Measurements from ENCODE around the gene TMEM151B.
A peak's percentile ranks its signal among the peaks of the same experiment; 100 is the strongest.

The TMEM151B gene

DNA sequence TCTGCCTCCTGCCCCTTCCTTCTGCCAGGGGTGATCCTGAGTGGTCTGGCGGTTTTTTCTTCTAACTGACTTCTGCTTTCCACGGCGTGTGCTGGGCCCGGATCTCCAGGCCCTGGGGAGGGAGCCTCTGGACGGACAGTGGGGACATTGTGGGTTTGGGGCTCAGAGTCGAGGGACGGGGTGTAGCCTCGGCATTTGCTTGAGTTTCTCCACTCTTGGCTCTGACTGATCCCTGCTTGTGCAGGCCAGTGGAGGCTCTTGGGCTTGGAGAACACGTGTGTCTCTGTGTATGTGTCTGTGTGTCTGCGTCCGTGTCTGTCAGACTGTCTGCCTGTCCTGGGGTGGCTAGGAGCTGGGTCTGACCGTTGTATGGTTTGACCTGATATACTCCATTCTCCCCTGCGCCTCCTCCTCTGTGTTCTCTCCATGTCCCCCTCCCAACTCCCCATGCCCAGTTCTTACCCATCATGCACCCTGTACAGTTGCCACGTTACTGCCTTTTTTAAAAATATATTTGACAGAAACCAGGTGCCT lies 36.6 kb upstream of the TMEM151B start:
- no peak for DNase-seq

DNA sequence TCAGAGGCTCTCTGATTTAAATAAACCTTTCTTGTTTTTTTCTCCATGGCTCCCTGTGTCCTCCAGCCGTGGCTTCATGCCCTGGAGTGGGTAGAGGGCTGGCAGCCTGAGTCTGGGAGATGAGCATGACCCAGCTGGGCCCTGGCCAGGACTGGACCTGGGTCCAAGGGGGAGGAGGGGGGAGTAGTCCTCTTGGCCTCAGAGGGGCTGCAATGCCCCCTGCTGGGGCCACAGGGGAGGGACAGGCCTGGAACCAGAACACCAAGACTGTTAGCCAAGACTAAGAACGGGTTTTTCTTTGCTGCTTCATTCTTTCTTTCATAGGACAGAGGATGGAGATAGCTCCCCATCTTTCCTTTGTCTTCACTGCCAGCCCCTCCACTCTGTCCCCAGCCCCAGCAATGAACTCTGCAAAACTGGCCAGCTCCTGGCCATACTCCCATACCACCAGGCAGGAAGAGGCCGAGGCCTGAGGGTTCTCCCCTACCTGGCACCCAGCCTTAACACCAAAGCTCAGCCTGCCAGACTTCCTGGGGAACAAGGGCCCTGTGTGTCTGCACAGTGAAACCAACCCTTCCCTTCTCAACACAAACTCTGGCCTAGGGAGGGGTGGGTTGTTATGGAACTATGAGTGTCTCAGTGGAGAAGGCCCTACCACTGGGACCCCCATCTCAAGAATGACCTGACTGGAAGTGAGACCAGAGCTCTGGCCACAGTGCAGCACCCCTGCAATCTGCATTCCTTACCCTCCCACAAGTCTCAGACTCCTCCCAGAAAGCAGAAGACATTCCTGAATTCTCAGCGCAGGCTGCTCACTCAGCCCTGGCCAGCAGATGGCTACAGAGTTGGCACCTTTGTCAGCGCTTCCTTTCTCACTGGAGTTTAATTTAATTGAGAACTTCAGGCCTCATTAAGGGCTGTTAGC lies 35.9 kb upstream of the TMEM151B start:
- DNase-seq, result peak; percentile 14

- no peak for DNase-seq
Observed at GRCh38 chr6:44235269-44235668, 35.0 kb upstream of the TMEM151B start.

- no peak for DNase-seq
Observed at GRCh38 chr6:44235891-44236516, 34.2 kb upstream of the TMEM151B start.

DNA sequence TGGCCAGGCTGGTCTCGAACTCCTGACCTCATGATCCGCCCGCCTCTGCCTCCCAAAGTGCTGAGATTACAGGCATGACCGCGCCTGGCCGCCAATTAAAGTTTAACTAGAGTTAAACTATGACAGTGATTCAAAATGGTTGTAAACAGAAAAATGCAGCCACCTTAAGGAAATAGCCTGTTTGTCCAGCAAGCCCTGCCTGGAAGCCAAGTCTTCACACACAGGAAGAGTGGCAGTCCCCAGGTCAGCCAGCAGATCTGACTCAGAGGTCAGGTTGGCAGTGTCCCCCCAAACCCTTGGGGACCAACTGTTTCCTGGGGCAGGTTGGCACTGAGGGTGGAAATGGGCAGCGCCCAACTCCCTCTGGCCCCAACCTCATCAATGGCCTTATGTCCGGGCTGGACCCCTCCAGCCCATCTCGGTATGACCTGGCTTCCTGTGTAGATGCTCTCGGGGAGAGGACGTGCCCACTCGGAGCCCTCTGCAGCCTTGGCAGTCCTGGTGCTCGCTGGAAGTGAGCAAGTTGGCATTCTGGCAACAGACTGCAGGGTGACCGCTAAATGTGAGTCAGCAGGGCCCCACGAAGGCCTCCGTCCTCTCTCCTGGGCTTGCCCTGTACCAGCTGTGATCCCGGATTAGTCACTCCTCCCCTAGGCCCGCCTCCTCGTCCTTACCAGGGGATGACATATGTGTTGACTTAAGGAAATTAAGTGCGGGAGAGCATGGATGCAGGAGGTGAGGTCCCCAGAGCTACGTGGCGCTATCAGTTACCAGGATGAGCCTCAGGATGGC lies 33.0 kb upstream of the TMEM151B start:
- DNase-seq, result peak; percentile 69

DNA sequence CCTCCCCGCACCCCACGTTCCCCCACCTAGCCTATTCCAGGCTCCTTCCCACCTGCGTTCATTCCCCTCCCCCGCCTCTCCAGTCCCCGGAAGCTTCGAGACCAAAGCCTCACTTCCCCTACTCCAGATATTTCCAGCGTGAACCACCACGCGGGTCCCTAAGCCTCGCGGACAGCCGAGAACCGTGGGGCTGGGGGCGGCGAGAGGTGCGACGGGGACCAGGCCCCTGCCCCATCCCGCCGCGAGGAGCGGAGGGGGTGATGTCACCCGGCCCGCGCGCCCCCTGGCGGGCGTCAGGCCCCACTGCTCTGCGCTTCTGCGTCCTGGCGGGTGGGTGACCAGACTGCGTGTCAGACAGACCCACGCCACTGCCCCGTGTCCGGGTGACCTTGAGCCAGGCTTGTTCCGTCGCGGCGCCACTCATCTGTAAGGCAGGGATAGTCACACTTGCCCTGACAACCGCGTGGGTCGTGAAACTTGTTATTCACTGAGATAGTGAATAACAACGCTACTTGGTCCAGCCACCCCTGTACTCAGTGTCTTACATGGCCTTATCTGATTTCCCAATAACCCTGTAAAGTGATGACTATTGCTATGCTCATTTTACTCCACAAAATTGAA lies 32.3 kb upstream of the TMEM151B start:
- peak; percentile 56 for DNase-seq

GRCh38 chr6:44238687-44239350 lies 31.4 kb upstream of the TMEM151B start:
- no peak for DNase-seq

GRCh38 chr6:44243345-44243744 lies 26.9 kb upstream of the TMEM151B start:
- no peak for DNase-seq

GRCh38 chr6:44245391-44245911 lies 24.8 kb upstream of the TMEM151B start:
- DNase-seq, result no peak

GRCh38 chr6:44245912-44246662 lies 24.2 kb upstream of the TMEM151B start:
- peak; percentile 56 for DNase-seq

DNA sequence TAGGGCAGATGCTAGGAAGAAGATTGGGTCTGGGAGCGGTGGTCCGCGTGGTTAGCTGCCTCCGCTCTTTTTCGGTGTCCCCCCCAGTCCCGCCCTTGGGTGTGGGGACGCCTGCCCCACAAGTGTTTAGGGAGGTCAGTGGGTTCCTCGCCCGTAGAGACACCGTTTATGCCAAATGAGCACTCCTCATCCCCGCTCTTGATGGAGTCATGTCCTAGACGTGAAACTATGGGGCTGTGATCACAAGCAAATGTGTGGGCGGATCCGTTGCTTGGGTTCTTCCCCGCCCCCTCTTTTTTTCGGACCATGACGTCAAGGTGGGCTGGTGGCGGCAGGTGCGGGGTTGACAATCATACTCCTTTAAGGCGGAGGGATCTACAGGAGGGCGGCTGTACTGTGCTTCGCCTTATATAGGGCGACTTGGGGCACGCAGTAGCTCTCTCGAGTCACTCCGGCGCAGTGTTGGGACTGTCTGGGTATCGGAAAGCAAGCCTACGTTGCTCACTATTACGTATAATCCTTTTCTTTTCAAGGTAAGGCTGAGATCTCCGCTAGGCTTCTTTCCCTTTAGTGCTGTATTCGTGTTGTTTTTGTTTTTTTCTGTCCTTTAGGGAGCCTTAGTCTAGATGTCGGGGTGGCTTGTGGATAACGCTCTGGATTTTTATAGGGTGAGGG lies 23.4 kb upstream of the TMEM151B start, which contains the start of gene HSP90AB1:
HSP90AB1 (plus strand) TSS at position 439 of the 675 bp plus-strand sequence. CDS start 1,529 bp downstream, outside the sequence.
- DNase-seq, result peak; percentile 97

GRCh38 chr6:44247338-44248302 lies 22.6 kb upstream of the TMEM151B start:
- DNase-seq, result peak; percentile 61

DNA sequence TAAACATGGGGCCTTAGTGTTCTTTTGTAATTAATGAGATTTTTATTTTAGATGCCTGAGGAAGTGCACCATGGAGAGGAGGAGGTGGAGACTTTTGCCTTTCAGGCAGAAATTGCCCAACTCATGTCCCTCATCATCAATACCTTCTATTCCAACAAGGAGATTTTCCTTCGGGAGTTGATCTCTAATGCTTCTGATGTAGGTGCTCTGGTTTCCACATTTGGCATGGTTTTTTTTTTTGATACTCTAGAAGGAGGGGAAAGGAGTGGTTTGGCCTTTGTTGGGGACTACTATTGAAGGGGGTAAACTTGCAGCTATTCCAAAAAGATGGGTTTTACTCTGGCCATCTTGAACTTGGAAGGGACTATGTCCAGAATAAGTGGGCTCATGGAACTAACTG lies 21.7 kb upstream of the TMEM151B start:
- DNase-seq, result no peak

DNA sequence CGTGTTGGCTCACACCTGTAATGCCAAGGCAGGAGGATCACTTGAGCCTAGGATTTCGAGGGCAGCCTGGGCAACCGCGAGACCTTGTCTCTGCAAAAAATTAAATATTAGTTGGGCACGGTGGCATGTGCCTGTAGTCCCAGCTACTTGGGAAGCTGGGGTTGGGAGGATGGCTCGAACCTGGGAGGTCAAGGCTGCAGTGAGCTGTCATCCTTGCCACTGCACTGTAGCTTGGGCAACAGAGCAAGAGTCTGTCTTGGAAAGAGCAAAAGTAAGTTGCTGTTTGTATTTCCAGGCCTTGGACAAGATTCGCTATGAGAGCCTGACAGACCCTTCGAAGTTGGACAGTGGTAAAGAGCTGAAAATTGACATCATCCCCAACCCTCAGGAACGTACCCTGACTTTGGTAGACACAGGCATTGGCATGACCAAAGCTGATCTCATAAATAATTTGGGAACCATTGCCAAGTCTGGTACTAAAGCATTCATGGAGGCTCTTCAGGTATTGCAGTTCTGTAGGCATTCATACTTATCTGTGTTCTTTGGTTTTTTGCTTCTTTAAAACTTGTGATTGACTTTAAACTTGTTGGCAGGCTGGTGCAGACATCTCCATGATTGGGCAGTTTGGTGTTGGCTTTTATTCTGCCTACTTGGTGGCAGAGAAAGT lies 21.0 kb upstream of the TMEM151B start:
- no peak for DNase-seq

GRCh38 chr6:44250067-44250717 lies 20.1 kb upstream of the TMEM151B start:
- DNase-seq, result no peak

DNA sequence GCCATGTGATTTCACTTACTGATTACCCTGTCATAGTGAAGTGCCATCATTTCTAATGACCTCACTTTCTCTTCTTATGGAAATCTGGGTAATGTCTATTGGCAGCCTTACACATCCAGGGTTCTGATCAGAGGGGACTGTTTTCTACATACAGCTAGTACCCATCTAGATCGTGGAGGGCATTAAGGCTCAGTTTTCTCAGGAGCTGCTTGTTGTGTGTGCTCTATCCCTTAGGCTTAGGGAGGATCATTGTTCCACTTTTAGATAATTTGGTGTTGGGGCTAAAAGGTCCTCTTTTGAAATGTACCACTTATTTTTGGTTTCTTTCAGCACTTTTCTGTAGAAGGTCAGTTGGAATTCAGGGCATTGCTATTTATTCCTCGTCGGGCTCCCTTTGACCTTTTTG lies 19.5 kb upstream of the TMEM151B start:
- no peak for DNase-seq

- no peak for DNase-seq
Observed at GRCh38 chr6:44251576-44252524, 18.4 kb upstream of the TMEM151B start.

All from COR-L47 (cell line).